ENCODE data around the gene PXN. TPM values are rescaled to one million over a fixed set of nuclear protein-coding genes. Genes with fewer than 3 reads are reported as not detected.

Gene PXN
- total and polyA plus RNA-seq, 2 of the 13 experiments (the other 11 are each of a cell fraction or from before 2014, with no cell fraction given), result 13.6 to 14.2 TPM

DNA sequence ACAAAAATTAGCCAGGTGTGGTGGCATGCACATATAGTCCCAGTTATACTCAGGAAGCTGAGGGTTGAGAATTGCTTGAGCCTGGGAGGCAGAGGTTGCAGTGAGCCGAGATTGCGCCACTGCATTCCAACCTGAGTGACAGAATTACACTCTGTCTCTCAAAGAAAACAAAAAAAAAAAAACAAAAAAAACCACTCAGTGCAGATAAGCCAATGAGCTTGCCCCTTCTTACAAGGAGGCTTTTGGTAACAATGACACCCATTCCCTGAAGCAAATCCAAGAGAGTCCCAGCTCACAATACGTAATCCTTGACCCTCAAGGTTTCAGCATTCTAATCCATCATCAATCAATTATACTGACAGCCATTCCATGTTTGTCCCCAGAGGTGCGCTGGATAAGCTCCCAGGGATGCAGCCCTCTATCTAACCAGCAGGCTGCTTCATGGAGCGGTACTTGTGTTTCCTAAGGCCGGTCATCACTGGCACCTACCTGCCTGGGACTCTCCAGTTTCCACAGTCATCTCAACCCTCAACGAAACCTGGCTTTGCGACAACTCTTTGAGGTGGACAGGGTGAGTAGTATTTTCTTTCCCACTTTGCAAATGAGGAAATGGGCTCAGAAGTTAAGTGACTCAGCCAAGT lies 83.4 kb downstream of the PXN start (continued):
- TF ChIP-seq, protein P1, sequence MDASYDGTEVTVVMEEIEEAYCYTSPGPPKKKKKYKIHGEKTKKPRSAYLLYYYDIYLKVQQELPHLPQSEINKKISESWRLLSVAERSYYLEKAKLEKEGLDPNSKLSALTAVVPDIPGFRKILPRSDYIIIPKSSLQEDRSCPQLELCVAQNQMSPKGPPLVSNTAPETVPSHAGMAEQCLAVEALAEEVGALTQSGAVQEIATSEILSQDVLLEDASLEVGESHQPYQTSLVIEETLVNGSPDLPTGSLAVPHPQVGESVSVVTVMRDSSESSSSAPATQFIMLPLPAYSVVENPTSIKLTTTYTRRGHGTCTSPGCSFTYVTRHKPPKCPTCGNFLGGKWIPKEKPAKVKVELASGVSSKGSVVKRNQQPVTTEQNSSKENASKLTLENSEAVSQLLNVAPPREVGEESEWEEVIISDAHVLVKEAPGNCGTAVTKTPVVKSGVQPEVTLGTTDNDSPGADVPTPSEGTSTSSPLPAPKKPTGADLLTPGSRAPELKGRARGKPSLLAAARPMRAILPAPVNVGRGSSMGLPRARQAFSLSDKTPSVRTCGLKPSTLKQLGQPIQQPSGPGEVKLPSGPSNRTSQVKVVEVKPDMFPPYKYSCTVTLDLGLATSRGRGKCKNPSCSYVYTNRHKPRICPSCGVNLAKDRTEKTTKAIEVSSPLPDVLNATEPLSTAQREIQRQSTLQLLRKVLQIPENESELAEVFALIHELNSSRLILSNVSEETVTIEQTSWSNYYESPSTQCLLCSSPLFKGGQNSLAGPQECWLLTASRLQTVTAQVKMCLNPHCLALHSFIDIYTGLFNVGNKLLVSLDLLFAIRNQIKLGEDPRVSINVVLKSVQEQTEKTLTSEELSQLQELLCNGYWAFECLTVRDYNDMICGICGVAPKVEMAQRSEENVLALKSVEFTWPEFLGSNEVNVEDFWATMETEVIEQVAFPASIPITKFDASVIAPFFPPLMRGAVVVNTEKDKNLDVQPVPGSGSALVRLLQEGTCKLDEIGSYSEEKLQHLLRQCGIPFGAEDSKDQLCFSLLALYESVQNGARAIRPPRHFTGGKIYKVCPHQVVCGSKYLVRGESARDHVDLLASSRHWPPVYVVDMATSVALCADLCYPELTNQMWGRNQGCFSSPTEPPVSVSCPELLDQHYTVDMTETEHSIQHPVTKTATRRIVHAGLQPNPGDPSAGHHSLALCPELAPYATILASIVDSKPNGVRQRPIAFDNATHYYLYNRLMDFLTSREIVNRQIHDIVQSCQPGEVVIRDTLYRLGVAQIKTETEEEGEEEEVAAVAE (CRISPR knock-in tag; IDR thresholded peaks at IDR 0.05; ENCODE audit: borderline replicate concordance), result peak; percentile 97
- TF ChIP-seq MEIS2 (CRISPR knock-in tag; IDR thresholded peaks at IDR 0.05), result 0 out of 2 replicates have a peak, but pooled peaks have one; percentile 35
- no peak for TF ChIP-seq ELF3 (CRISPR knock-in tag; IDR thresholded peaks at IDR 0.05)
- no peak for TF ChIP-seq ZNF333 (CRISPR knock-in tag; IDR thresholded peaks at IDR 0.05; ENCODE audit: borderline replicate concordance)
- TF ChIP-seq ZBTB38 (CRISPR knock-in tag; IDR thresholded peaks at IDR 0.05), result peak; percentile 81
- TF ChIP-seq FOXO4 (CRISPR knock-in tag; conservative IDR thresholded peaks at IDR 0.05), result 0 out of 2 replicates have a peak, but pooled peaks have one; percentile 16
- no peak for TF ChIP-seq KLF6 (CRISPR knock-in tag; IDR thresholded peaks at IDR 0.05)
- TF ChIP-seq ZBTB20 (CRISPR knock-in tag; IDR thresholded peaks at IDR 0.05; ENCODE audit: borderline replicate concordance, low read depth), result no peak
- TF ChIP-seq ZNF20 (CRISPR knock-in tag; IDR thresholded peaks at IDR 0.05), result no peak
- TF ChIP-seq, protein P2, sequence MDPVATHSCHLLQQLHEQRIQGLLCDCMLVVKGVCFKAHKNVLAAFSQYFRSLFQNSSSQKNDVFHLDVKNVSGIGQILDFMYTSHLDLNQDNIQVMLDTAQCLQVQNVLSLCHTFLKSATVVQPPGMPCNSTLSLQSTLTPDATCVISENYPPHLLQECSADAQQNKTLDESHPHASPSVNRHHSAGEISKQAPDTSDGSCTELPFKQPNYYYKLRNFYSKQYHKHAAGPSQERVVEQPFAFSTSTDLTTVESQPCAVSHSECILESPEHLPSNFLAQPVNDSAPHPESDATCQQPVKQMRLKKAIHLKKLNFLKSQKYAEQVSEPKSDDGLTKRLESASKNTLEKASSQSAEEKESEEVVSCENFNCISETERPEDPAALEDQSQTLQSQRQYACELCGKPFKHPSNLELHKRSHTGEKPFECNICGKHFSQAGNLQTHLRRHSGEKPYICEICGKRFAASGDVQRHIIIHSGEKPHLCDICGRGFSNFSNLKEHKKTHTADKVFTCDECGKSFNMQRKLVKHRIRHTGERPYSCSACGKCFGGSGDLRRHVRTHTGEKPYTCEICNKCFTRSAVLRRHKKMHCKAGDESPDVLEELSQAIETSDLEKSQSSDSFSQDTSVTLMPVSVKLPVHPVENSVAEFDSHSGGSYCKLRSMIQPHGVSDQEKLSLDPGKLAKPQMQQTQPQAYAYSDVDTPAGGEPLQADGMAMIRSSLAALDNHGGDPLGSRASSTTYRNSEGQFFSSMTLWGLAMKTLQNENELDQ (CRISPR knock-in tag; IDR thresholded peaks at IDR 0.05; ENCODE audit: borderline replicate concordance), result no peak
- TF ChIP-seq, protein P3, sequence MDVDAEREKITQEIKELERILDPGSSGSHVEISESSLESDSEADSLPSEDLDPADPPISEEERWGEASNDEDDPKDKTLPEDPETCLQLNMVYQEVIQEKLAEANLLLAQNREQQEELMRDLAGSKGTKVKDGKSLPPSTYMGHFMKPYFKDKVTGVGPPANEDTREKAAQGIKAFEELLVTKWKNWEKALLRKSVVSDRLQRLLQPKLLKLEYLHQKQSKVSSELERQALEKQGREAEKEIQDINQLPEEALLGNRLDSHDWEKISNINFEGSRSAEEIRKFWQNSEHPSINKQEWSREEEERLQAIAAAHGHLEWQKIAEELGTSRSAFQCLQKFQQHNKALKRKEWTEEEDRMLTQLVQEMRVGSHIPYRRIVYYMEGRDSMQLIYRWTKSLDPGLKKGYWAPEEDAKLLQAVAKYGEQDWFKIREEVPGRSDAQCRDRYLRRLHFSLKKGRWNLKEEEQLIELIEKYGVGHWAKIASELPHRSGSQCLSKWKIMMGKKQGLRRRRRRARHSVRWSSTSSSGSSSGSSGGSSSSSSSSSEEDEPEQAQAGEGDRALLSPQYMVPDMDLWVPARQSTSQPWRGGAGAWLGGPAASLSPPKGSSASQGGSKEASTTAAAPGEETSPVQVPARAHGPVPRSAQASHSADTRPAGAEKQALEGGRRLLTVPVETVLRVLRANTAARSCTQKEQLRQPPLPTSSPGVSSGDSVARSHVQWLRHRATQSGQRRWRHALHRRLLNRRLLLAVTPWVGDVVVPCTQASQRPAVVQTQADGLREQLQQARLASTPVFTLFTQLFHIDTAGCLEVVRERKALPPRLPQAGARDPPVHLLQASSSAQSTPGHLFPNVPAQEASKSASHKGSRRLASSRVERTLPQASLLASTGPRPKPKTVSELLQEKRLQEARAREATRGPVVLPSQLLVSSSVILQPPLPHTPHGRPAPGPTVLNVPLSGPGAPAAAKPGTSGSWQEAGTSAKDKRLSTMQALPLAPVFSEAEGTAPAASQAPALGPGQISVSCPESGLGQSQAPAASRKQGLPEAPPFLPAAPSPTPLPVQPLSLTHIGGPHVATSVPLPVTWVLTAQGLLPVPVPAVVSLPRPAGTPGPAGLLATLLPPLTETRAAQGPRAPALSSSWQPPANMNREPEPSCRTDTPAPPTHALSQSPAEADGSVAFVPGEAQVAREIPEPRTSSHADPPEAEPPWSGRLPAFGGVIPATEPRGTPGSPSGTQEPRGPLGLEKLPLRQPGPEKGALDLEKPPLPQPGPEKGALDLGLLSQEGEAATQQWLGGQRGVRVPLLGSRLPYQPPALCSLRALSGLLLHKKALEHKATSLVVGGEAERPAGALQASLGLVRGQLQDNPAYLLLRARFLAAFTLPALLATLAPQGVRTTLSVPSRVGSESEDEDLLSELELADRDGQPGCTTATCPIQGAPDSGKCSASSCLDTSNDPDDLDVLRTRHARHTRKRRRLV (CRISPR knock-in tag; IDR thresholded peaks at IDR 0.05), result no peak
- TF ChIP-seq, protein P4, sequence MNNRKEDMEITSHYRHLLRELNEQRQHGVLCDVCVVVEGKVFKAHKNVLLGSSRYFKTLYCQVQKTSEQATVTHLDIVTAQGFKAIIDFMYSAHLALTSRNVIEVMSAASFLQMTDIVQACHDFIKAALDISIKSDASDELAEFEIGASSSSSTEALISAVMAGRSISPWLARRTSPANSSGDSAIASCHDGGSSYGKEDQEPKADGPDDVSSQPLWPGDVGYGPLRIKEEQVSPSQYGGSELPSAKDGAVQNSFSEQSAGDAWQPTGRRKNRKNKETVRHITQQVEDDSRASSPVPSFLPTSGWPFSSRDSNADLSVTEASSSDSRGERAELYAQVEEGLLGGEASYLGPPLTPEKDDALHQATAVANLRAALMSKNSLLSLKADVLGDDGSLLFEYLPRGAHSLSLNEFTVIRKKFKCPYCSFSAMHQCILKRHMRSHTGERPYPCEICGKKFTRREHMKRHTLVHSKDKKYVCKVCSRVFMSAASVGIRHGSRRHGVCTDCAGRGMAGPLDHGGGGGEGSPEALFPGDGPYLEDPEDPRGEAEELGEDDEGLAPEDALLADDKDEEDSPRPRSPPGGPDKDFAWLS (CRISPR knock-in tag; IDR thresholded peaks at IDR 0.05; ENCODE audit: borderline replicate concordance), result no peak
- peak; percentile 93 for TF ChIP-seq TEAD3 (CRISPR knock-in tag; optimal IDR thresholded peaks at IDR 0.05; ENCODE audit: borderline replicate concordance)

Measured in HepG2 (cell line).